HL-60 (cell line): ENCODE measurements around the gene MYO16.

Source experiments
- DNase-seq, 2 experiments: peaks; one replicate each; pipeline ENCODE4 v3.0.0-alpha.2; 2010 to 2020; ENCODE audit warnings: low read depth in 1 of 2, low spot score in 1 of 2
- H3K27ac ChIP-seq: fragments of 250-450 bp; sonication (Bioruptor Pico); replicated peaks from 2 replicates; pipeline ENCODE4 v1.5.1; 2020; ENCODE audit warnings: mild to moderate bottlenecking, moderate library complexity
- H3K27me3 ChIP-seq: fragments of 250-450 bp; sonication (Bioruptor Pico); 2 replicates; pipeline ENCODE4 v1.5.1; 2021; ENCODE audit warnings: mild to moderate bottlenecking, moderate library complexity; ENCODE audit not compliant: insufficient read depth, poor library complexity, severe bottlenecking
- H3K4me3 ChIP-seq: replicated peaks from 2 replicates; pipeline ENCODE4 v1.5.1; 2011; ENCODE audit warnings: mild to moderate bottlenecking, control low read depth, low read length; ENCODE audit not compliant: insufficient read depth
- GABPA ChIP-seq: IDR thresholded peaks from 2 replicates; pipeline ENCODE4 v1.6.1; 2012; ENCODE audit warnings: low read depth
- POLR2AphosphoS5 ChIP-seq: IDR thresholded peaks from 2 replicates; pipeline ENCODE4 v1.6.1; 2012; ENCODE audit warnings: low read depth
- REST ChIP-seq: IDR thresholded peaks from 2 replicates; pipeline ENCODE4 v1.6.1; 2012; ENCODE audit warnings: low read depth; ENCODE audit not compliant: insufficient replicate concordance
- SPI1 ChIP-seq: IDR thresholded peaks from 2 replicates; pipeline ENCODE4 v1.6.1; 2012; ENCODE audit warnings: low read depth, mild to moderate bottlenecking, borderline replicate concordance
- TF ChIP-seq, protein P1 (sequence below): IDR thresholded peaks from one replicate; pipeline ENCODE4 v1.5.1; 2011; ENCODE audit warnings: low read length, control low read depth, inconsistent platforms; ENCODE audit not compliant: insufficient read depth

Gene MYO16

GRCh38 chr13:109241160-109241559 lies 611.7 kb downstream of the MYO16 start:
- DNase-seq, result no peak
- no peak overlapping the region for H3K4me3 ChIP-seq
- H3K27me3 ChIP-seq, result no peaks in the 10 kb centered on the region
- TF ChIP-seq POLR2AphosphoS5, result no peak
- TF ChIP-seq REST, result no peak
- TF ChIP-seq SPI1, result no peak
- no peak for TF ChIP-seq GABPA
- TF ChIP-seq, protein P1, sequence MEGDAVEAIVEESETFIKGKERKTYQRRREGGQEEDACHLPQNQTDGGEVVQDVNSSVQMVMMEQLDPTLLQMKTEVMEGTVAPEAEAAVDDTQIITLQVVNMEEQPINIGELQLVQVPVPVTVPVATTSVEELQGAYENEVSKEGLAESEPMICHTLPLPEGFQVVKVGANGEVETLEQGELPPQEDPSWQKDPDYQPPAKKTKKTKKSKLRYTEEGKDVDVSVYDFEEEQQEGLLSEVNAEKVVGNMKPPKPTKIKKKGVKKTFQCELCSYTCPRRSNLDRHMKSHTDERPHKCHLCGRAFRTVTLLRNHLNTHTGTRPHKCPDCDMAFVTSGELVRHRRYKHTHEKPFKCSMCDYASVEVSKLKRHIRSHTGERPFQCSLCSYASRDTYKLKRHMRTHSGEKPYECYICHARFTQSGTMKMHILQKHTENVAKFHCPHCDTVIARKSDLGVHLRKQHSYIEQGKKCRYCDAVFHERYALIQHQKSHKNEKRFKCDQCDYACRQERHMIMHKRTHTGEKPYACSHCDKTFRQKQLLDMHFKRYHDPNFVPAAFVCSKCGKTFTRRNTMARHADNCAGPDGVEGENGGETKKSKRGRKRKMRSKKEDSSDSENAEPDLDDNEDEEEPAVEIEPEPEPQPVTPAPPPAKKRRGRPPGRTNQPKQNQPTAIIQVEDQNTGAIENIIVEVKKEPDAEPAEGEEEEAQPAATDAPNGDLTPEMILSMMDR, result no peak
- no peak overlapping the region for H3K27ac ChIP-seq

- Histone ChIP-seq H3K27me3 (no peaks in the 10 kb centered on the region), H3K27ac (no peak overlapping the region), H3K4me3 (no peak overlapping the region)
- TF ChIP-seq, protein P1, result no peak
- TF ChIP-seq POLR2AphosphoS5 (no peak), REST (no peak), SPI1 (no peak), GABPA (no peak)
- no peak for DNase-seq
Measured at GRCh38 chr13:109243311-109243951, 614.0 kb downstream of the MYO16 start.

- TF ChIP-seq SPI1 (no peak), REST (no peak)
Measured at GRCh38 chr13:109244566-109244965, 615.2 kb downstream of the MYO16 start.

More at GRCh38 chr13:109244566-109244965, 615.2 kb downstream of the MYO16 start:
- no peak overlapping the region for H3K4me3 ChIP-seq
- H3K27me3 ChIP-seq, result no peaks in the 10 kb centered on the region
- no peak overlapping the region for H3K27ac ChIP-seq
- DNase-seq, result no peak
